NCI-H146 treated with DMSO at 0.1 percent for 48 hours (cell line): Measurements from ENCODE around the gene KRT34.
"Not testable (repeated sequence)": the region's sequence is repeated elsewhere in the genome, so short reads cannot be mapped to it uniquely, and the experiment has no call there.

Experiments
- DNase-seq: peaks from one replicate; lab custom pipeline; 2025; ENCODE audit not compliant: unreplicated experiment; lab: John Stamatoyannopoulos, UW

Gene KRT34

DNA sequence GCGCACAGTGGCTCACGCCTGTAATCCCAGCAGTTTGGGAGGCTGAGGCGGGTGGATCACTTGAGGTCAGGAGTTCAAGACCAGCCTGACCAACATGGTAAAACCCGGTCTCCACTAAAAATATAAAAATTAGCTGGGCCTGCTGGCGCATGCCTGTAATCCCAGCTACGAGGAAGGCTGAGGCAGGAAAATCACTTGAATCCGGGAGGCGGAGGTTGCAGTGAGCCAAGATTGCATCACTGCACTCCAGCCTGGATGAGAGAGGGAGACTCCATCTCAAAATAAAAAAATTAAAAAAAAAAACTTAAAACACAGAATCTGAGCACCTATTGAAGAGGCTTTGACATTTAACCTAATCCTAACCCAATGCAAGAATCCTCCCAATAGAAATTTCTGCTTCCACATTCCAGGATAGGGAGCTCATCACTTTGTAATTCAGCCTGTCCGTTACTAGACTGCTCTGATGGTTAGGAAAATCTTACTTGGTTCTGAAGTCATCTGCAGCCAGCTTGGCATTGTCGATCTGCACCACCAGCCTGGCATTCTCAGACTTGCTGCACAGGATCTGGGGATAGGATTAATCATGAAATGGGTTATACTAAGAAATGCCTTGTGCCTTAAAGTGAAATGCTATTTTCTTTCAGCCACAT is 14.6 kb downstream of the KRT34 start:
- no peak for DNase-seq

DNA sequence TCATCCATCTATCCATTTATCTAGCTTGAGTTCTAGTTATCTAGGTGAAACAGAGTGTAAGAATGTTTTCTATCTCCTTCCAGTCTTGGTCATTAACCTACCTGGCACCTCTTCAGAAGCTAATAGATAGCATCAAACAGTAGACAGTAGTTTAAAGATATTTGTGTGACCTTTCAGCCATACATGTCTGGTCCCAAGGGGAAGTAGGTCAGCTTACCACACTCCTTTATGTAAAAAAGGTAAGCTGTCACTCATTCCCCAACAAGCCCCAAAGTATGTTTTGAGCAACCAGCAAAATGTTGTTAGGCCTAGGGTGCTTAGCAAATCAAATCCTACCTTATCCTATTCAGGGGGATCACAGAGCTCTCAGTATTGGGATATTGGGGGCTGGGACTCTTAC is 16.0 kb downstream of the KRT34 start:
- DNase-seq: no peak

DNA sequence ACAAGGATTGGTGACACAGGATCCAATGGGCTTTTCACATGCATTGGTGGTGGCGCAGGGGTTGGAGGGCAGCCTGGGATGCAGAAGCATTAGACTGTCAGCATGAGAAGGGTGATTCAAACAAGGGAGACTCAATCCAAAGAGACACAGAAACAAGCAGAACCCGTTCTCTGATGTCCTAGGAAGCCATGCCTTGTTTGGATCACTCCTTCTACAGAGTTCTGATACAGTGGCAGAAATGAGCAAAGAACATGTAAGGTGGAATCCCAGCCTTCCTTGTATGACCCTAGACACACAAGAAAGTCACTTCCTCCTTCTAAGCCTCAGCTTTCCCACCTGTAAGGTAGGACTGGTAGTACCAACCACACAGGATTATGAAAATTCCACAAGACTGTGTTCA is 18.2 kb downstream of the KRT34 start:
- no peak for DNase-seq

DNA sequence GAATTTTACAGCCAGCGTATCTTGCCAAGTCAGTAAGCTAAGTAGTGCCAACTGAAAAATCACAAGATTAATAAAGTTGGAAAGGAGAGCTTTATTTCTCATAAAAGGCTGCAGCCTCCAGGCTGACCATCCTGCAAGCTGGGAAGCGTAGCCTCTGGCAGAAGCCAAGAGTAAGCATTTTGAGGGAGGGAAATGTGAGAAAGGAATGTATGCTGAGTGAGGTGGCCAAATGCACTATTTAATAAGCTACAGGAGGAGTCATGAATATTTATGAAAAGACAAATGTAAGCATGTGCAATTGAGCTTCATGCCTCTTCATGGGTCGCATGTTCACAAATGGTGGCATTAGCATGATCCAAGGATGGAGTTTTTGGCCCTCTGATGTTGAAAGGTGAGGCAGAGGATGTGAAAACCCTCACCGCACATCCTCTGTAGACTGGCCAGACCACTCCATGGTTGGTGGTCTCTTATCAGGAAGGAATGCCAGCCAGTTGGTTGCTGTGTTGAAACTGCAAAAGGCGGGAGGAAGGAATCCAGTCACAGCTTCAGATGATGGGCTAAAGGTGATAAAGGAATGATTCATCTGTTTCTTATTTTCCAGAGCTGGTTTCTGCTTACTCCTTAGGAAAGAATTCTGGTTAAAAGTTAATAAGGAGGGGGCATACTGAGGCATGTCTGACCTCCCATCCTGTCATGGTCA is 21.7 kb downstream of the KRT34 start:
- no peak for DNase-seq

DNA sequence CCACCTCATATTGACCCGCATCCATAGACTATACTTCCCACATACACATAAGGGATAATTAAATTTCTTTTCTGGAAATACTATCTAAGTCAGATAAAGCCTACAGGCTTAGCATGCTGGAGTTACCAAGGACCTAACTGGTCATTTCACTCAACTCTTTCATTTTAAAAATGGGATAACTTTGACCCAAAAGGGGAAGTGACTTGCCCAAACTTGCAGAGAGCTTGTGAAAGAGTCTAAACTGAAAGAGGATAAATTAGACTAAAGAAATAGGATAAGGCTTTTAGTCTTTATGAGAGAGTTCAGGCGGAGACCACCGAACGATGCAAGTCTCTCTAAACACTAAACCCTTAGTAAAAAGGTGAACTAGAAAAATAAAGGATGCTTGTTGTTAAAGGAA is 27.6 kb downstream of the KRT34 start:
- no peak for DNase-seq

DNA sequence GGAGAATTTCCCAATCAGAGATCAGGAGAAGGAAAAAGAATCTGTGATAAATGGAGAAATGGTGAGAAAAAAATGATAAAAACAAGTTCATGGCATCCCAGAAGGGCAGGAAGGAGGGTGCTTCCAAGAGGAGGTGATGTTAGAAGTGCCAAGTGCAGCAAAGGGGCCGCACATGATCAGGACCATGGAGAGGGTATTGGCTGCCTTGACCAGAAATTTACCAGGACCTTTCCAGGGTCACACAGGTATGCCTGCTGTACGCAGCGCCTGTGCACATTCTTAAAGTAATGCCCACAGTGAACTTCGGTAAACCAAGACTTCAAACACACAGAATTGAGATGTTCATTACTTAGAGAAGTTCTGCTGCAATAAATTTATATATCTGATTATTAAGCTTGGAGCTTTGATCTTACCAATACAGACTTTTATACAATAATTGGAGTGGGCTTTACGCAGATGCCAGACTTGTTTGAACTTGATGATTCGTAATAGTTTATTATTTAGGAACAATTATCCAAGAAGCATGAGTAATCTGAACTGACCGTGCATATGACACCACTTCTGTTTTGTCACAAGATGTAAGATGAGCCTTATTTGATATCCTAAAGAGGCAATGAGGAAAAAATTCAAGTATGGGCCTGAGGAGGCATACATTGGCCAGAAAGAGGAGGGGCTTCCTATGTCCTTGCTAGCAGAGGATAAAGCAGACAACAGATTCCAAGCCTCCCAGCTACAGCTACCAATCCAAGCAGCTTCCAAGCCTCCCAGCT is 29.3 kb downstream of the KRT34 start:
- no peak for DNase-seq

DNA sequence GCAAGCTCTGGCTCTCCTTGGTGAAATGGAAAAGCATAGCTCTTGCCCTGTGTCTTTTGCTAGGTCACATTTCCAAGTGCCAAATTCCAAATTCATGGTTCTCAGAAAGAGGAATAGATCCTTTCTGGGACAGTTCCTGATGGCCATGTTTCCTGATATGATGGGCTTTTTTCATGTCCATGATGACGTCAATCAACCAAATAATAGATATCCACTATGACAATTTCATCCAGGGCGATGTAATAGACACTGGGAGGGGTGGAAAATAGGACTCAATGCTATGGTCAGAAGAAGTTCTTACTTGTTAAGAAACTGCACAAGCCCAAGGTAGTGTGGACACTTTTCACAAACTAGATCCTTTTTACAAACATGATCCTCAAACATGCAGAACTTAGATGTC is 30.9 kb downstream of the KRT34 start:
- DNase-seq: no peak

DNA sequence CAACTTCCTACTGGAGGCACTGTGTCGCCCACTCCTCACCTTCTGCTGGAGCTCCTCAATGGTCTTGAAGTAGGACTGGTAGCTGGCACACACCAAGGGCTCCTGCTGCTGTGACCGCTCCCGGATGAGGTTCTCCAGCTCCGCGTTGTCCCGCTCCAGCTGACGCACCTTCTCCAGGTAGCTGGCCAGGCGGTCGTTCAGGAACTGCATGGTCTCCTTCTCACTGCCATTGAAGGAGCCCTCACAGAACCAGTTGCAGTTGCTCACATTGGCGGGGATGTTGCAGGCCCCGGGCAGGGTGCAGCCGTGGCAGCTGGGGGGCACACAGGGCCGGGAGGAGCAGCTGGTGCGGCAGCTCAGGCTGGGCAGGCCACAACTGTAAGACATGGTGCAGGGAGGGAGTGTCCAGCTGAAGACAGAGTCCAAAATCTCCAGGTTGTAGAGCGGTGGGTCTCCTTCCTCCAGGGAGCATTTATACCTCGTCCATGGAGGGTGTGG is 31.7 kb downstream of the KRT34 start, which contains the start of gene KRT33A:
KRT33A (minus strand) TSS at position 448 of the 498 bp plus-strand sequence; CDS start at position 387, 61 bp downstream.
- DNase-seq: not testable (repeated sequence)

DNA sequence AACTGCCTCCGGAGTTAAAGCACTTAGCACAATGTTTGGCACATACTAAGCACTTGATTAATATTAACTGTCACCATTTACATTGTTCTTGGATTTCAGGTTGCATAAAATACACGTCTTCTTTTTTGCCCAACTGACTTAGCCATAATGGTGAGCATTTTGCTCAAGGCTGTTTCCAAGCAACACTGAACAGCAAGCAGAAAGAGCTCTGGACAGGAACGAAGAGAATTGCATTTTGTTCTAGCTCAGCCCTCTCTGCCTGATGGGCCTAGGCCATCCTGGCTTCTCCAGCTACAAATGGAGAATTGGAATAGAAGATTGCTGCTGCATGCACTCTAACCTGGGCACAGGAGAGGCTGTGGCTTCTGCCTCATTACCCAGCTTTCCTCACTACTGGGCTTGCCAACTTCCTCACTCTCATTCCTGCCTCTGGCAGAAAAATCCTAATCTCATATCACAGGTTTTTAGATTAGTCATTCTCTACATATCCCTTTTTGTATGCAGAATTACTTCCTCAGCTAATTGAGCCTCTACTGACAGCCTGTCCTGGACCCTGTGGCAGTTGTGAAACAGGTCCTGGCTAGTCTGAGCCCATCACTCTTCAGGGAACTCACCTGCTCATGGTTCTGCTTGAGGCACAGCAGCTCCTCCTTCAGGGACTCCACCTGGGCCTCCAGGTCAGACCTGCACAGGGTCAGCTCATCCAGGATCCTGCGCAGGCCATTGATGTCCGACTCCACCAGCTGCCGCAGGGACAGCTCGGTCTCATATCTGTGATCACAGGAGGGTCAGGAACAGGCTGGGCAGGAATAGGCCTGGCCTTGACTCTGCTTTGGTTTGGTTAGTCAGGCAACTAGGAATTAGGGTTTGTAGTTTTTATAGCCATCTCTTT is 34.0 kb downstream of the KRT34 start:
- no peak for DNase-seq

DNA sequence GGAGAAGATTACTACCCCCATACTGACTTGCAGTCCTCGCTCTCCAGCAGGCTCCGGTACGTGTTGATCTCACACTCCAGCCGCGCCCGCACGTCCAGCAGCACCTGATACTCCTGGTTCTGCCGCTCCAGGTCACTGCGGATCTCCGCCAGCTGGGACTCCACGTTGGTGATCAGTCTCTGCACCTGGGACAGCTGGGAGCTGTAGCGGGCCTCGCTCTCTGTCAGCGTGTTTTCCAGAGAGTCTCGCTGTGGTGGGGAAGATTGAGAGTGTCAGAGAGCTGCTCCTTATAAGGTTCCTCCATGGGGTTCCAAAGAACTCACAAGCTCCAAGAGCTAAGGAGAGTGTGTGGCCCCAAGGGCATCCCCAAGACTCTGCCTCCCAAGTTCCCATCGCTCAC is 35.7 kb downstream of the KRT34 start:
- DNase-seq: not testable (repeated sequence)

DNA sequence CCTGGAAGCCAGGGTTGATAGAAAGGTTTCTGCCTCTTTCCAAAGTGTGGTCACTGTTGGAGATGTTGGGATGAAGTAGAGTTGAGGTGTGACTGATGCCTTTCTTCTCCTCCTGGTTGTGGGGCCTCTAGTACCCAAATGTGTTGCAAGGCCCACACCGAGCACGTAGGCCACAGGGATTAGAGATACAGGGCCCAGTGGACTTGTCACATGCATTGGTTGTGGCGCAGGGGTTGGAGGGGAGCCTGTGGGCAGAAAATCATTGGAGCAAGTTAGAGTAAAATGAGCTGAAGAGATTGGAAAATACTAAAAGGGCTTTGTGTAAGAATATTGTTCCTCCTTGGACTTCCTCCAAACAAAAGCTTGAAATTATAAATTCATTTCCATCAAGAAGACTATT is 36.1 kb downstream of the KRT34 start:
- no peak for DNase-seq

DNA sequence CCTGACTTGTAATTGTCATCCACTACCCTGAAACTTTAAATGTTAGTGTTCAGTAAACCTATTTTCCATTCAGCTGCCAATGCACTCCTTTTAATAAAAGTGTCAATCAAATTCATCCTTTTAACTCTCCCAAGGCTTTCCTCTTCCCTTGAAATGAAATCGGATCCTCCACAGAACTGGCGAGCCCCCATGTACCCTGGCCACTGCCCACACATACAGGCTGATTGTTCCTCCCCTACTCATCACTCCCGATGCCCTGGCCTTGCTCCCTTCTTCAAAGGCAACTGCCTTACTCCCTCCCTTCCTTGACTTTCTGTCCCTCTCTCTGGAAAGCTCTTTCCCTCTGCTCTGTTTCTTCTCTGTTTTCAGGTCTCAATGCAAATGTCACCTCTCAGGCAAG is 39.1 kb downstream of the KRT34 start:
- DNase-seq: no peak

DNA sequence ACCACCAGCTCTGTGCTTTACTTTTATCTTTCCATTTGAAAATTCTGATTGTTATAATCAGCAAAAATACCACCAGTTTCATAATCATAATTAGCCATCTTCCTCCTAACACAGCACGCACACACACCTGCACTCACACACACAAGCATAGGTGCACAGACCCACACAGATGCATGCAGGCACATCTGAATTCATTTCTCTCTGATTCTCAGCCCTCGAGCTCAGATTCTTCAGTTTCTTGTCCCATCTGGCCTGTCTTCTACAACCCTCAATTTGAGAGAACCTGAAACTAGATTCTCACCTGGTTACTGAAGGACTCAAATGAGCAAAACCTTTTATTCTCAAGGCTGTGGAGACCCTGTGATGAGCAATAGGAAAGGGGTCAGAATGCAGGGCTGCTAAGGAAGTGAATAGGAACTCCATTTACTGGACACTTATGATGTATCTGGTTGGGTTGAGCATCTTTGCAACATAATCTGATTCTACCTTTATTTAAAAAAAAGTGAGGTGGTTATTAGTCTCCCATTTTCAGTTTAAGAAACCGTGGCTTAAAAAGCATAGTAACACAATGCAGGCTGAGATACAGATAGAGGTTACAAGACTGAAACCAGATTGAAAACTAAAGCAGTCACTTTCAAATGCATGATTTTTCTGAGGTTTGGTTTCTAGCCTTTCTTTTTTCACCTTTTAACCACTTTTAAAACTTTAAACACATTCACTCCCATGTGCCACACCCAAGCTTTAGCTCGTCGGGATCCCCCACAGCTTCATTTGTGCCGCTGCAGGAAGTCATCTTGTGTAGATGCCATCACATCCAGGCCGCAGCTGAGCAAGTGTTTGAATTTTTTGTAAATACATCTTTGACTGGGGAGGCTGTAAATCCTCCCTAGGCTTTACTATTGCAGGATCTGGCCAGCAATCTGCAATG is 40.9 kb downstream of the KRT34 start:
- no peak for DNase-seq

DNA sequence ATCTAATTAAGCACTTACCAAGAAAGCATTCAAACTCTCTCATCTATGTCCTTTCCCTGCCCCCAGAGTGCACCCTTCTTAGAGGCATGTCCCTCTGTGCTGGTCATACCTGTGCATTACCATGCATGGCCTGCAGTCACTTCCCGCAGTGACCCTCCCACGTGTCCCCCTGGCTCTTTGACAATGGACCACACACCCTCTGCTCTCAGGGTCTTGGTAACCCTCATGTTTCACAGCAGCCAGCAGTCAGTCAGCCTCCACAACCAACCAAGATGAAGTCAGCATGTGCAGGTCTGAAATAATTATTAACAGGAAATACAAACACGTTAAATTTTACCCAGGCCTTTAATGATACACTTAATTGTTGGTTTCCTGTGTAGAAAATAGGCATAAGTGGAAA is 41.6 kb downstream of the KRT34 start:
- no peak for DNase-seq

DNA sequence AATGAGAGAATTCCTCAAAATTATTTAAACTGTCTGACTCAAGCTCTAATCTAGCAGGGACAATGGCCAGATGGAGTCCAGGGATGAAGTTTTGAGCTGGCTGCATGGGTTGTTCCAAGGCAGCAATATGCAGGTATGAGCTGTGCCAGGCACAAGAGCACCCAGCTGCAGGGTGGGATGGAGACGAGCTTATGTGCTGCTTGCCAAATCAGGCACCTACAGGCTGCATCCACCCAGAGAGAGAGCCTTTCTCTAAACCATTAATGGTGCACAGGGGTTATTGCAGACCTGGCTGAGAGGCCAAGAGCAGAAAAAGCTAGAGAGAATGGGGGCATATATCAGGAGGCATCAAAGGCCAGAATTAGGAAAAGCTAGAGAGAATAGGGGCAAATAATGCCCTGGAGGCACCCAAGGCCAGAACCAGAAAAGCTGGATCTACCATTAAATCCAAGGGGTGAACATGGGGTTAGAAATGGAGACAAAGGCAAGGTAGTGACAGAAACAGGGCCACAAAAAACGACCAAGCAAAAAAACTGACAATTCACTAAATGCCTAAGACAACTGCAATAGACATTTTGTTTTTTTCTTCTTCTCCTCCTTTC is 42.4 kb downstream of the KRT34 start:
- DNase-seq: no peak

DNA sequence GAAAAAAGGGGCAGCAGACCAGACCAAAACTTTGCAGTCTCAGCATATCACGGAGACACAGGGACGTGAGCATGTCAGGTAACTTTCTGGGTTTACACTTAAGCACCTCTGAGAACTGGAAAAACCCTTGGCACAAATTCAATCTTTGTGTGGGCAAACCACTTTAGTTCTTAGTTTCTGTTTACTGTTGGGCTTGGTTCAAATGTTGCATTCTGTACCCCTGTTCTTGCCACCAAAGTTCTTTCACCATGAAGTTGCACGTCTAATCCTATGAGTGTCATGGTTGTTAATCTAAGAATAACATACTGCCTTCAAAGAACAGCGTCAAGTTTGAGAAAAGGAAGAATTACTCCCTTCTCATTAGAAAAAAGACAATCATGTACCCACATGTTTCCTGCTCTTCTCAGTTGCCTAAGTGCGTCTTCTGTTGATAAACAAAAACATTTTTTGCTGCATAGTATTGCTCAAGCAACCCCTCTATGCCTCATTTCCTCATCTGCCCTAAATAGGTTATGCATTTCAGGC is 43.1 kb downstream of the KRT34 start:
- no peak for DNase-seq

DNA sequence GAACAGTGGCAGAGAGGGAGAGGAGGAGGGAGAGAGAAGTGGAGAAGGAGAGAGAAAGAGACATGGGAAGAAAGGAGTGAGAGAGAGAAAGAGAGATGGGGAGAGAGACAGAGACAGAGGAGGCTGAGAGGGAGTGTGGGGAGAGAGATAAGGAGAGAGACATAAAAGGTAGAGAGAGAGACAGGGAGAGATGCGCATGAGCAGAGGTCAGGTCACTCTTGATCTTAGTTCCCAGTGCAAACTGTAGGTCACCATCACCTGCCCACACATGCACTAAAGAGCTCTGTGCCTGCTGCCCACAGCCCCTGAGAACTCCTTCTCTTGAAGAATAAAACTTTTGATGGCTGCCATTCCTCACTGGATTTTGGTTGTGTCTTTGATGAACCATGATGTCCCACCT is 46.4 kb downstream of the KRT34 start:
- DNase-seq: no peak

DNA sequence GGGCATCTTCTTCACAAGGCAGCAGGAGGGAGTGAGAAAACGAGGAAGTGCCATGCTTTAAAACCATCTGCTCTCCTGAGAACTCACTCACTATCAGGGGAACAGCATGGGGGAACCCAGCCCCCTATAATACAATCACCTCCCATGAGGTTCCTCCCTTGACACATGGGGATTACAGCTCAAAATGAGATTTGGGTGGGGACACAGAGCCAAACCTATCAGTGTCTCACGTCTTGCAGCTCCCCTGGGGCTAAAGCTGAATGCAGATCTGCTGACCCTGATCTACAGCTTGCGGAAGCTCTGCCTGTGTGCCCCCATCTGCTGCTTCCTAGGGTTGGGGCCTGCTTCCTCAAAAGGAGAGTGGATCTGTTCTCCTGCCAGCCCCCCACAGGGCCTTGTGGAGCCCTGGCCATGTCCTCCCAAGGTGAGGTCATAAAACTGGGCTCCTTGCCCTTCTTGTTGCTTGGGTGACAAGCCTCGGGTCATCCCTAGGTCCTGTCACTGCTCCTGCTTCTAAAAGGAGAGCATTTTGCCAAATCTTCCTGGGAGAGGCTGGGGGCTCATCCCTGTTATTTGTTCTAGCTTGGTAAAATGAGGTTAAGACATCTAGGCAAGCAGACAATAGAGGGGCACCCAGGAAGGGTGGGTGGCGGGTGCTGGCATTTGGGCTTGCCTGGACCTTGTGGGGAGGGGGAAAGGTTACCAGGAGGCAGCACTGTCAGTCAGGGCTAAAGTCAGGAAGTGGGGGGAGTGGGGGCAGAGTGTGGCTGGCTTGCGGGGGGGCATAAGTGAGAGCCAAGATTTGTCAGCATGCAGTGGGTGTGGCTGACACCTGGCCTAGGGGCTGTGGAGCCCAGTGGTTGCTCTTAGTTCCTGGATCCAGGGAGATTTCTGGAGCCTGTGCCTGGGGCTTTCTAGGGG is 47.5 kb downstream of the KRT34 start:
- no peak for DNase-seq
